Measurements from ENCODE around the gene GPR119.
"Not testable (repeated sequence)": the region's sequence is repeated elsewhere in the genome, so short reads cannot be mapped to it uniquely, and the experiment has no call there.

Gene GPR119

DNA sequence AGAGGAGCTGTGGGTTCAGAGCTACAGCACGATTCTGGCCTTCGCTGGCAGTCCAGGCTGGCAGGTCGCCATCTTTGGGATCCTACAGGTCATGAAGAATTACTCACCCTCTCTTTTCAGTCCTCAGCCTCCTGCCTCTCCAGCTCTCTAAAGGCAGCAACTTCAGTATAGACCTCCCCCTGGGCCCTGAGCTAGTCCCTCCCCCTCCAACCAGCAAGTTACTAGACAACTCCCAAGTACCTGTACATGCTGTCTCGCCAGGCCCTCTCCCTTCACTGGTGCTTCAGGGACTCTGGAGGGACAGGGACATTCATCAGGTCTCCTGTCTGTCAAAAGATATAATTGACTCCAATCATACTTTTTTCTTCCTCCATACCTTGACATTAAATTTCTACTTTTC, at the start of gene GPR119:
Gene GPR119 (minus strand): TSS at position 155 of the 400 bp plus-strand sequence. CDS start 227 bp downstream, outside the sequence.
- no peak for FAIRE-seq

DNA sequence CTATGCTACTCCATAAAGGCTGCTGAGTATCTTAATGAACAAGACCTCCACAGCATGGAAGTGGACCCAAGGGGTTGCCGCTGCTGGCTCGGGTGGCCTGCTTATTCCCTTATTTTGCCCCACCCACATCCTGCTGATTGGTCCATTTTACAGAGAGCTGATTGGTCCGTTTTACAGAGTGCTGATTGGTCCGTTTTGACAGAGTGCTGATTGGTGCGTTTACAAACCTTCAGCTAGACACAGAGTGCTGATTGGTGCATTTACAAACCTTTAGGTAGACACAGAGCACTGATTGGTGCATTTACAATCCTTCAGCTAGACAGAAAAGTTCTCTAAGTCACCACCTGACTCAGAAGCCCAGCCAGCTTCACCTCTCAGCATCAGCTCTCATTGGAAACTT, 43.8 kb upstream of the GPR119 start:
- not testable (repeated sequence) for FAIRE-seq

DNA sequence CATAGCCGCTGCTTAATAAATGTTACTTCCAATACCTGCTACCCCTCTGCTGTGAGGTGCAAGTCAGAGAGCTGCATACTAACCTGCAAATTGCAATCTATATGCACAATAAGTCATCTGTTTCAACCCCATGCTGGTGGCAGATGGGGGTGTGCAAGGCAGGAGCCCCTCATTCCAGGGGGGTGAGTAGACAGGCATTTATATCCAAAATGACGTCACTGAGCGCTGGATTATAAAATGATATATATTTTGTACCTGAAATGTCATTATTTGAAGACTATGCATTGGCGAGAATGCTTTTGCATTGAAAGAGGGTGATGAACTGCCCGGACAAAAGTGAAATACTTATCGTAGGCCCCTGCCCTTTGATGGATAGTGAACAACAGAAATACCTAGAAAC, 41.1 kb upstream of the GPR119 start:
- no peak for FAIRE-seq

DNA sequence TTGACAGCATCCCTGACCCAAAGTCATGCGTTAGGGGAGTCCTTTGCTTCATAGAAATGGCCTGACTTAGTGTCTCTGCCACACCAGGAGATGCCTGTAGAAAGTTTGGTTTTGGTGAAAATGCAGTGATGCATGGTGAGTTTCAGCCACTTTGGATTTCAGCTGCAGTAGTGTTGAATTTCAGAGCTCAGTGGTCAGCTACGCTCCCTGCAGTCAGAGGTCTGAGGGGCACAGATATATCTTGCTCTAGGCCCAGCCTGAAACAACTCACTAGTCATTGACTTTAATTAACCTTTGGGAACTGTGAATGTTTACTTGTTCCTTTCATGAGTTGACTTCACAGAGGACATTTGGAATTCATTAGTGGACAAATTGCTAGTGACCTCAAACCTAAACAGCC, 33.8 kb upstream of the GPR119 start:
- no peak for FAIRE-seq

DNA sequence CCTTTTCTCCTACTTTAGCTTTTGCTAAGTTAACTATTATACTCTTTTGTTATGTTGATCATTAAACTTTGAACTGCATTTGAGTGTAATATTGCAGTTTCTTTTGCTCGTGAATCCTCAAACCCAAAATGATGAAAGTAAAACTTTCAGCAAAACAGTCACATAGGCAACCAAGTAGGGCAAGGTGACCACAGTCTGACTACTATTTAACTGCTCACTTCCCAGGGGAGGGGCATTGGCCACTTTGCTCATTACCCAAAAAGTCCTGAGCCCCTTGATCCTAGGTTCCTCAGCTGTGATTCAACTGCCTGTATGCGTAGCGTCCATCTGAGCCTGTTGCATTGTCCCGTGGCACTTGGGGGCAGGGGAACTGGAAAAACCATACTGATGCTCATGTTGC, 33.3 kb upstream of the GPR119 start:
- FAIRE-seq, result no peak

DNA sequence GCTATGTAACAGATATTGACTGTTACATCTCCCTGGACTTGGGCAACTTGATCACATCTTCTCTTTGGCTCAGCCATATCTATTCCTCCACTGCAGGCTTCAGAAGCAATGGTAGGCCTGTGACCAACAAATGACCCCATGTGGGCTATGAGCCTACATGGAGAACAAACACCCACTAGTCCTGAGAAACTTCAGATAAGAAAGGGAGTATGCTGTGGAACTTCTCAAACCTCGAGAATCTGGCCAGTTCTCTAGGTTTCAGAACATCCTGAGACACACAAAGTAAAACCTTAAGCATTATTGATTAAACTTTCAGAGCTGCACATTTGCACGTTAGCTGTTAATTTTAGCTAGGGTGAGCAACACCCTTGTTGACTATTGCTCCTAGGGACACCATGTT, 32.6 kb upstream of the GPR119 start:
- FAIRE-seq, result no peak

DNA sequence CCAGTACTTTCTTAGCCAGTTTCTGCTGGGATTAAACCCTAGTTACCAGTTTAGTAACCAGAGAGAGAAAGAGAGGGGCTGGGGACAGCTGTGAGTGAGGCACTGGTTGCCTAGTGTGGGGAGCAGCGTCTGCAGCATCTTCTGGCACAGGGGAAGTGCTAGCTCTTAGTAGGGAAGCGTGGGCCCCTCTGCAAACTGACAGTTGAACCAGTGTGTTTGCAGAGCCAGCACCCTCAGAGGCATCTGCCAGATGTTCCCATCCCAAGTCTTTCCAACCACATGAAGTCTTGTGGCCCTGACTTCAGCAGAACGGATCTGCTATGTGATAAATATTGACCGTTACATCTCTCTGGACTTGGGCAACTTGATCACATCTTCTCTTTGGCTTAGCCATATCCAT, 31.3 kb upstream of the GPR119 start:
- FAIRE-seq, result no peak

DNA sequence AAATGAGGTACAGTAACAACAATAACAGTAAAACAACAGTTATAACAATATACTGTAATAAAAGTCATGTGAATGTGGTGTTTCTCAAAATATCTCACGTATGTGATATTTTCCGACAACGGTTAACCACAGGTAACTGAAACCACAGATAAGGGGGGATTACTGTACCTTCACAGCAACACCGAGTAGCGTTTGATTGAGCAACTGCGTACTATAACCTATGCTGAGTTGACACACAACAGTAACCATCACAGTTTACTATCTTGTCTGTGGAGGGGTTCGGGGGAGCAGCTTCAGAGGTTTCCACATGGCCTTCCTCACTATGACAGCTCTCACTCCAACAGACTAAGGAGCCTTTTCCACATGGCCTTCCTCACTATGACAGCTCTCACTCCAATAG, 29.7 kb upstream of the GPR119 start:
- no peak for FAIRE-seq

DNA sequence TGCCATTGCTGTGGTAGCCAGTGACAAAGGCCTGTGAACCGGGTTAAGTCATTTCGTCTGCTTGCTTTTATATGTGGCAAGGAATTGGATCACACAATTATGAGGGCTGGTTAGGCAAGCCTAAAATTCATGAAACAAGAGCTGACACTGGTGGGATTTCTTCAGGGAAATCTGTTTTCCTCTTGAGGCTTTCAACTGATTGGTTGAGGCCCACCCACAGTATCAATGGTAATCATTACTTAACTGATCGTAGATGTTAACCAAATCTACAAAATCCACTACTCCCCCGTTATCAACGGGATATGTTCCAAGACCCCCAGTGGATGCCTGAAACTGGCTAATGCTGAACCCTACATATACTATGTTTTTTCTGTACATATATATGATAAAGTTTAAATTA, 29.3 kb upstream of the GPR119 start:
- no peak for FAIRE-seq

DNA sequence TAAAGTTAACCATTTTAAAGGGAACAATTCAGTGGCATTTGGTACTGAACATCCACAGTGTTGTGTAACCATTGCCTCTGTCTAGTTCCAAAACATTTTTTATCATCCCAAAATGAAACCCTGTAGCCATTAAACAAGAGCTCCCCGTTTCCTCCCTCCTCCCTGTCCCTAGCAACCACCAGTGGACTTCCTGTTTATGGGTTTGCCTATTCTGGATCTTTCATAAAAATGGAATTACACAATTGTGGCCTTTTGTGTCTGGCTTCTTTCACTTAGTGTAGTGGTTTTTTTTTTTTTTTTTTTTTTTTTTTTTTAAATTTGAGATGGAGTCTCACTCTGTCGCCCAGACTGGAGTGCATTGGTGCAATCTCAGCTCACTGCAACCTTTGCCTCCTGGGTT, 27.9 kb upstream of the GPR119 start:
- FAIRE-seq, result no peak

DNA sequence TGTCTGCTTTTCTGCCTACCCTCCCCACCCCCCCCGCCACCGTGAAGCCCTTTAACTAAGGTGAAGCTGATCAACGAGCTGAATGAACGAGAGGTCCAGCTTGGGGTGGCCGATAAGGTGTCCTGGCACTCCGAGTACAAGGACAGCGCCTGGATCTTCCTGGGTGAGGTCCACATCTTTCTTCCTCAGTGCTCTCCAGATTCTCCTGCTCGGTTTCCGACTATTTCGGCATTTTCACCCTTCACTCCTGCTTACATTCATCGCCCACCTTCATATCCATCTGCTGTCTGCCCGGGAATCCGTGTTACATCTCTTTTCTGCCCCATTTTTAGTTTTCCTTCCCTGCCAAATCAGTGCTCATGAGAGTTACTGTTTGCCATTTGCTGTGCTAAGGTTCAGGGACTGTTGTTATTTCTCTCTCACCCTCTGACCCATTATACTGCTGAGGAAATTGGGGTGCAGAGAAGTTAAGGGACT, 16.8 kb upstream of the GPR119 start:
- FAIRE-seq, result no peak

DNA sequence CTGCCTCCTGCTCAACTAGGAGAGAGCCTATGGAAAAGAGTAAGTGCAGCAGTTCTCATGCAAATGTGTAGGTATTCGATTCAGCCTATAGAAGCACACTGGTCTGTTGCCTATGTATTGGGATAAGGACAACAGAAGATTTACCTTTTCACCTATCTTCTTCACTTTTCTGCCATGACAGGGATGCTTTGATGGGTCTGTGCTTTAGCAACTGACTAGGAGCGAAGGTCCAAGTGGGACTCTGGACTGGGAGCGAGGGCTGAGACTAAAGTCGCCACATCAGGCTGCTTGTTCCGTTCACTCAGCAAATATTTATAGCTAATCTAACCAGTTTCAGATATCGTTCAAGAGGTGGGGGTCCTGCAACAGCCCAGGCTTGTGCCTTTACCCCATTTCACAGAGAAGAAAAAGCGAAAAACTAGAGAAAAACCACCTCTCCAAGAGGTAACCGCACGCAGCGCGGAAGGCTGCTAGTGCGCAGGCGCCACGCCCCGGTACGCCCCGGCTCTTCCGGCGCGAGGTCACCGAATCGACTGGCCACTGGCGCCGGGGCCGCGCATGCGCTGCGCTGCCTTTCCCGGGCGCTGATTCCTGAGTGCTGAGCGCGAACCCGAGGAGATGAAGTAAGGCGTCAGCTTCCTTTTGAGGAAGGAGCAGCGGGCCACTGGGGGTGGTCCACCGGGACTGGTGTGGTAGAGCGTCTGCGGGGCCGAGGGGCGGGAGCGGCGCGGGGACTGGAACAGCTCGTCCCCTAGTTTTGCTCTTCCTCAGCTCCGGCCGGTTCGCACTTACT, 16.1 kb upstream of the GPR119 start, which contains the start of gene RBMX2:
Gene RBMX2 (plus strand): TSS at position 573 of the 793 bp plus-strand sequence. CDS start 46 bp downstream, at position 619.
- peak; percentile 10 for FAIRE-seq

DNA sequence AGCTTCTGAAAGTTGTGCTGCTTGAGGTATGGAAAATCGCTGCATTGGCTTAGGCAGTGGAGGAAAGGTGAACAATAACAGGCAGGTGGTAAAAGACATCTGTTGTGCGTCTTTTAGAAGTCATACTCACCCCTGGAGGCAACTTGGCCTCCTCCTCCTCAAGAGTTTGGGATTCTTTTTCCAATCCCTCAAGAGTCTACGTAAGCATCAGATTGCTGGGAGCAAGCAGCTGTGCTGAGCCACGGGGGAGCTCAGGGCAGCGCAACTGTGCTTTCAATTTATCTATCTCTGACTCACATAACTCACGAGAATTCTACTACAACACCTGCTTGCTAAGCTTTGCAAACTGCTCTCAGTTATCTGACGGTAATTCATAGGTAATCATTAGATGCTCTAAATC, 9.9 kb upstream of the GPR119 start:
- FAIRE-seq, result no peak

DNA sequence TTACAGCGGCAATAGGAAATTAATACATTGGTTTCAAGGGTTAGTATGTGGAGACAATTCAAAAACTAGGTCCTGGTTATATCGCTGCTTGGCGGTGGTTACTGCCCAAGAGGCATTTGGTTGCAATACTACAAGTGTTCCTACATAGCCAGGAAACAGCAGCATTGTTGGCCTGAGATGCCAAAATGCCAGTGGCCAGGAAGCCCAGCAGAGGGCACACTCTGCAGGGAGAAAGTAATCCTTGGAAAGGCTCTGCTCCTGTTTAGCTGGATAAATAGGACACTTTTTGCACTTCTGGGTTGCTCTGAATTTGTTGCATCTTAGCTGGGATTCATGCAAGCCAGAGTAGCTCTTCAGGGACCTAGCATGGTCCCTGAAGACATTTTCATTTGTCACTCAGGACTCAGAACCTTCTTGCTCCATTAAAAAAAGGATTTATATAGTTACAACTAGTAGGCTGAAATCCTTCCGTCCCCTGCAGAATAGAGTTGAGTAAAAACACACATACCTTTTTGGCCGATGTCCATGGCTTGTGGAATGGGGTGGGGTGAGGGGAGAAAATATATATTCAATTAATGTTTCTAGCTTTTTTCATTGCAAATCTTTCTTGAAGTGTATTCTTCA, 8.1 kb upstream of the GPR119 start:
- FAIRE-seq, result no peak

DNA sequence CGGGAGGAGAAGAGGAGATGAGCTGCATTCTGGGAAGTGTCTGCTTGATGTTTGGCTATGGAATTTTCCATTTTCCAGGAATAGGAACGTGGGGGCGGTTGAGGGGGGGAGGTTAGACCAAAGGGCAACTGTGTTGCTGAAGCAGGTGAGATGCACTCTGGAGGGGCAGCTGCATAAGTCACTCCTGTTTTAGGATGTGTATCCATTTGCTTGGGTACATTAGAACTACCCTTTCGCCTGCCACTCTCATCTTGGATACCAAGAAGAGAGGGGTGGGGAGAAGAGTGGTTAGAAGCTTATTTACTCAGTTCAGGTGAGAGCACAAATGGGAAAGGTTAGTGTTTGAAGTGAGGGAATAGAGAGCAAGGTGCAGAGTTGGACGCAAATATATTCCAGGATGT, 934 bp upstream of the GPR119 start:
- FAIRE-seq, result no peak

DNA sequence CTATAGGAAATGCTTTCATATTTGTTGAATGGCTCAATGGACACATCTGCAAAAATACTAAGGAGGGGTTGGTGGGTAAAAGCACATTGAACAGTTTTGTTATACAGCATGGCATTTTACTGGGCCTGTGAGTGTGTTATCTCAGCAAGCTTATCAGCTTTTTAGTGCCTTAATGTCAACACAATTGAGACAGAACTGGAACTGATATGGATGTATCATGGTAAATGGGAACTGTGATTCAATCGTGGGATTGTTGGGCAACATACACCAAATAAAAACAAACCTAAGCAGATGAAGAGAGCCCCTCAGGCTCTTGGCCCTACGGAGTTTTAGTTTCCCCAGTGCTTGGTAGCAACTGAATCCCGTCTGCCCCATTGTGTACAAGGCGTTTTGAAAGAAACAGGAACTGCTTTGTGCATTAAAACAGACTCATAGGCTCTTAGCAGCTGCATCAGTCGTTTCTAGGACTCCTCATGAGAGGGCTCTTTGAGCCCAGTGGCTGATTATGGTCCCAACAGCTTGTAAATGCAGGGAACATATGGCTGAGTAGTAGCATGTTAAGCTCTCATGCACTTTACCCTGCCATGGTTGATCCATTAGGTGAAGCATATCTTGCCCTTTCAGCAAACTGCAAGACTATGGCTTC, 7.3 kb downstream of the GPR119 start:
- FAIRE-seq, result no peak

DNA sequence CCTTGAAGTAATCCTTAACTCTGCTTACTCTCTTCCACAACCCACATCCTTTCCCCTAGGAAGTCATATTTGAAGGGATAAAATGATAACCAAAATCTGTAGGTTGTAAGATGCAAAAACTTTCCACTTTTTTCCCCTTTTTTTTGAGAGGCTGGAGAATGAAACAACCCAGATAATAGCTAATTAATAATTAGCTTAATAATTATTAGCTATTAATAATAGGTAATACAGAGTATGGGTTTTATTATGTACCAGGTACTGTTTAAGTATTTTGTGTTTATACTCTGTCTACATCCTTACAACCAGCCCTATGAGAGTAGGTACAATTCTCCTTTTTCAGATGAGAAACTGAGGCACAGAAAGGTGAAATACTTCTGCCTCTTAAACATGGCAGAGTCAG, 9.4 kb downstream of the GPR119 start:
- no peak for FAIRE-seq

DNA sequence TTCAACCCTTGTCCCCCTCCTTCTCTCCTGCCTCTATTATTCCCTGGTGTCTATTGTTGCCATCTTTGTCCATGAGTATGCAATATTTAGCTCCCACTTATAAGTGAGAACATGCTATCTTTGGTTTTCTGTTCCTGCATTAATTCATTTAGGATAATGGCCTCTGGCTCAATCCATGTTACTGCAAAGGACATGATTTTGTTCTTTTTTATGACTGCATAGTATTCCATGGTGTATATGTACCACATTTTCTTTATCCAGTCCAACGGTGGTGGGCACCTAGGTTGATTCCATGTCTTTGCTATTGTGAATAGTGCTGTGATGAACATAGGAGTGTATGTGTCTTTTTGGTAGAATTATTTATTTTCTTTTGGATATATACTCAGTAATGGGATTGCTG, 33.4 kb downstream of the GPR119 start:
- FAIRE-seq, result not testable (repeated sequence)

DNA sequence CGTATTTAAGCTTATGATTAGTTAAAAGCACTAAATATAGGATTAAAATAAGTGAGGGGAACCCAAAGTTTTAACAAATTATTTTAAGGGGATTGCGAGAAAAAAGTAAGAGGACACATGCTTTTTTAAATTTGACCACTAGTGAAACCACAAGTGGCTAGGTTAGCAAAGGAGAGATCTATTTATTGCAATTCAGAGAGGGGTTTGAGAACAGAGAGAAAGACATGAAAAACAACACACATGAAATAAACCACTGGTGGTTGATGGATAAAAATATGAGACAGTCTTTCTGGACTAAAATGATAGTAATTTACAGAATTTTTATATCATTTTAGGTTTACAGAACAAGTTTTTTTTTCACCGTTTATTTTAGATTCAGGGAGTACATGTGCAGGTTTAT, 33.9 kb downstream of the GPR119 start:
- FAIRE-seq, result peak; percentile 88

DNA sequence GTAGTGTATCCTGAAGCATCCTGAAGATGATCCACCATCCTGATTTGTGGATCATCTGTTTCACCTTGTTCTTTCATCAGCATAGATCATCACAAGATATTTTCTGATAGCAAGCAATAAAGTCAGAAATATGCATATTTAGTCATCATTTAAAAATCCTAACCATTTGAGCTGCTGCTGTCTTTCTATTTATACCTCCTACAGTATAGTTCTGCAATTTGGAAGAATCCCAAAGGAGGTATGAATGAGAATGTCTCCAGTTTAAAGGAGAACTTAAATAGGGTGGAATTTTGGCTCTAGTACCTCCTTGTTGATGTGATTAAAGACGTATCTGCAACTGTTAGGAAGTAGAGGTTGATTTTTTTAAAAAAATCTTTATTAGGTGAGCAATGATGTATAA, 38.2 kb downstream of the GPR119 start:
- FAIRE-seq, result no peak

DNA sequence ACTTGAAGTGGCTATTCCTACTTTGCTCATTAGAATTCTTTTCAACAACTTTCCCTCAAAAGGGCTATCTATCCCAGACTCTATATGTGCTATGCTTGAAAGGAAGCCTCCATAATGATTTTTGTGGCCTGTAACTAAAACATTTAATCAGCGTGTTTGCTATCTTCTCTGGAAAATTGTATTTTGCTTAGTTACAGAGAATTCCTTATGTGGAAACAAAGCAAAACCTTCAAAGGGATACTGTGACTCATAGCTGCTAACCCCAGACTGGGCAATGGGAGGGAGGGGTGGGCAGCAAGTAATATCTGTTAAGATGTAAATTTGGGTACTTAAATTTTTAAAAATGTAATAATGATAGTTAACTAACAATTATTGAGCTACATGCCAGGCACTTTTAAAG, 42.1 kb downstream of the GPR119 start:
- FAIRE-seq, result no peak

DNA sequence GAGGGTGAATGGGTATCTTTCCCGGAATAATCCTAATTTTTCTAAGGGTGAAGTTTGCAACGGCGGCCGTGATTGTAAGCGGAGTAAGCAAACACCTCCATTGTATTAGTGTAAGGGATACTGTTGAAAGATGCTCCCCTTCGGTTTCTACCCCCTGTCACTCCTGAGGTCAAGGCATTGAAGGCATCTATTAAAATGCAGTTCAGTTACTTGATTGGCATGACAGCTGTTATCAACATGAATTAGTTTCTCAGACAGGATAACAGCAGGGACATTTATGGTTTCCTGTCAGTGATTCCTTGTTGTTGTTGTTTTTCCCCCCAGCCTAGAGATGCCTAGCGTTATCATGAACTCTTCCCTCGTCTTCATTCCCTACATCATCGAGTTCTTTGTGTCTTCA, 45.2 kb downstream of the GPR119 start:
- FAIRE-seq, result no peak

DNA sequence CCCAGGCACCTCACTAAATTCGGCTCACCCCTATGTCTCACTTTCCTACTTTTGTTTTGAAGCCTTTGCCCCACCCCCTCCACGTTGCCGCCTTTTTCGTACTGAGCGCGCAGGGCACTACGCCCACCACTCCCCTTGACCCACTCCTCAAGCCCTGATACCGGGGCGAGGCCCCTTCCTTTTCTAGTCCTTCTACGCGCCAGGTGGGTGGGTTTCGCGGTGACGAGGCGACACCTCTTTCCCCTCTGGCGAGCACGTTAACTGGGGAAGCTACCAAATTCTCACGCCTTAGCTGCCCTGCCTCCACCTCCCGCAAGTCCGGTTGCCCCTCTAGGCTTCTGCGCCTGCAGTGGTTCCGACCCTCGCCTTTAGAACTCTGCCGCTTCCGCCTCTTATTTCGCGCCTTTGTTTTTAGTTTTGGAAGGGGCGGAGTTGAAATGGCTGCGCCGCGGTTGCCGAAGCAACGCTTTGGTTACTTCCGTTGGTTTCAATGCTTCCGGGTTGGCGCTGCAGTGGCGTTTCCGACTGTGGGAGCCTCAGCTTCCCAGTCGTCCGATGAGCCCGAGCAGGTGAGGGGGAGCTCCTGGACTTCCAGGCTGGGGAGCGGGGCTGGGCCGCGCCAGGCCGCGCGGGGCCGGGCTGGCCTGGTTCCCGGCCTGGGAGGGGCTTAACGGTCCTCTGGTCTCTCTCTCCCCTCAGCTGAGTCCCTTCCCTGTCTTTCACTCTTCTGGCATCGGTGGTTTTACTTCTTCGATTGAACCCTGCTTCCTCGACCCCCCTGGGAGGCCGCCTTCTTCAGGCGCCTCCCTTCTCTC, 45.9 kb downstream of the GPR119 start, which contains the start of gene SLC25A14:
Gene SLC25A14 (plus strand): TSS at position 512 of the 815 bp plus-strand sequence. CDS start 360 bp downstream, outside the sequence.
- FAIRE-seq, result no peak
